SK-N-SH (cell line): ENCODE data around the gene IPO4. TPM values are rescaled to one million over a fixed set of nuclear protein-coding genes. Genes with fewer than 3 reads are reported as not detected.

ENCODE experiments used
- CTCF ChIA-PET: fragments of 300-600, 350-600 bp; formaldehyde crosslinking; extraction: SDS; loops from one replicate; lab custom pipeline; 2021; lab: Yijun Ruan, JAX
- POLR2A ChIA-PET: fragments of 350-600 bp; sonication (Branson Sonifier 250); formaldehyde crosslinking; extraction: SDS; loops from one replicate; lab custom pipeline; 2020; ENCODE audit warnings: antibody characterized with exemption, inconsistent platforms; lab: Yijun Ruan, JAX
- DNase-seq: peaks from one replicate; pipeline ENCODE4 v3.0.0; 2012
- H2AFZ ChIP-seq: fragments of 200-600 bp; sonication (generic); 2 replicates; pipeline ENCODE4 v1.8.1; 2016; ENCODE audit warnings: antibody characterized with exemption, mild to moderate bottlenecking, low read depth
- H3F3A ChIP-seq: fragments of 200-600 bp; sonication (generic); replicated peaks from 2 replicates; pipeline ENCODE3; 2016; ENCODE audit warnings: antibody characterized with exemption, mild to moderate bottlenecking; ENCODE audit not compliant: insufficient read depth
- H3K27ac ChIP-seq, 2 experiments: fragments of 200-500 bp in 1 of 2; fragments of 200-600 bp in 1 of 2; sonication (Bioruptor generic) in 1 of 2; sonication (generic), shearing (Covaris generic) in 1 of 2; 2 replicates each; pipeline versions ENCODE4 v1.5.1 to v1.6.1; 2014 to 2016; ENCODE audit warnings: low read depth in 2 of 2, inconsistent platforms in 1 of 2, low read length in 1 of 2, mild to moderate bottlenecking in 1 of 2, mixed read lengths in 1 of 2
- H3K27me3 ChIP-seq: fragments of 200-600 bp; sonication (generic), shearing (Covaris generic); 2 replicates; pipeline ENCODE4 v1.6.1; 2016; ENCODE audit warnings: mixed run types; ENCODE audit not compliant: insufficient read depth
- H3K36me3 ChIP-seq, 2 experiments: fragments of 200-500 bp in 1 of 2; fragments of 200-600 bp in 1 of 2; sonication (Bioruptor generic) in 1 of 2; sonication (generic) in 1 of 2; replicated peaks in 1 of 2; 2 replicates each; pipeline versions ENCODE3 to v1.5.1; 2014 to 2016; ENCODE audit warnings: low read length in 1 of 2, mild to moderate bottlenecking in 1 of 2; ENCODE audit not compliant: insufficient read depth in 2 of 2, control insufficient read depth in 1 of 2
- H3K4me1 ChIP-seq, 2 experiments: fragments of 200-500 bp in 1 of 2; fragments of 200-600 bp in 1 of 2; sonication (Bioruptor generic) in 1 of 2; sonication (generic), shearing (Covaris generic) in 1 of 2; 2 replicates each; pipeline versions ENCODE4 v1.5.1 to v1.6.1; 2014 to 2016; ENCODE audit warnings: low read depth in 1 of 2, low read length in 1 of 2, mixed run types in 1 of 2; ENCODE audit not compliant: insufficient read depth in 2 of 2, control insufficient read depth in 1 of 2
- H3K4me2 ChIP-seq: fragments of 200-600 bp; sonication (generic), shearing (Covaris generic); 2 replicates; pipeline ENCODE4 v1.6.1; 2017; ENCODE audit warnings: mixed run types
- H3K4me3 ChIP-seq, 2 experiments: fragments of 200-500 bp in 1 of 2; fragments of 200-600 bp in 1 of 2; sonication (Bioruptor generic) in 1 of 2; sonication (generic), shearing (Covaris generic) in 1 of 2; 2 replicates each; pipeline versions ENCODE4 v1.5.1 to v1.8.1; 2014 to 2016; ENCODE audit warnings: low read depth in 2 of 2, inconsistent platforms in 1 of 2, low read length in 1 of 2, mild to moderate bottlenecking in 1 of 2, mixed read lengths in 1 of 2, moderate library complexity in 1 of 2
- H3K79me2 ChIP-seq: fragments of 200-600 bp; sonication (generic); 2 replicates; pipeline ENCODE4 v1.8.1; 2017; ENCODE audit warnings: mild to moderate bottlenecking; ENCODE audit not compliant: insufficient read depth
- H3K9ac ChIP-seq: fragments of 200-600 bp; sonication (generic); 2 replicates; pipeline ENCODE4 v1.6.1; 2017; ENCODE audit warnings: mixed run types
- H3K9me2 ChIP-seq: fragments of 200-600 bp; sonication (generic); 2 replicates; pipeline ENCODE4 v1.6.1; 2017; ENCODE audit warnings: mixed run types
- H3K9me3 ChIP-seq: fragments of 200-600 bp; sonication (generic); 2 replicates; pipeline ENCODE4 v1.6.1; 2017; ENCODE audit warnings: mixed run types, mild to moderate bottlenecking, moderate library complexity
- H4K20me1 ChIP-seq: fragments of 200-600 bp; sonication (generic); 2 replicates; pipeline ENCODE4 v1.6.1; 2017; ENCODE audit warnings: mild to moderate bottlenecking, mixed run types; ENCODE audit not compliant: insufficient read depth
- FOXM1 ChIP-seq: IDR thresholded peaks from 2 replicates; pipeline ENCODE4 v1.4.0; 2012; ENCODE audit warnings: low read depth, mild to moderate bottlenecking
- RFX5 ChIP-seq: IDR thresholded peaks from 2 replicates; pipeline ENCODE4 v1.6.1; 2012; ENCODE audit warnings: mild to moderate bottlenecking, improper control_type of control experiment, low read length
- RXRA ChIP-seq: IDR thresholded peaks from 2 replicates; pipeline ENCODE4 v1.4.0; 2012; ENCODE audit warnings: low read depth, mild to moderate bottlenecking, borderline replicate concordance
- WGBS: methylation state at CpG from one replicate; pipeline ENCODE4 v1.1.6; 2017; ENCODE audit warnings: low lambda C conversion rate; 5-methylcytosine and 5-hydroxymethylcytosine counted together
- polyA plus RNA-seq, 3 experiments: library from polyadenylated mRNA; depleted of rRNA; stranded (reverse); fragments of >200 nt; gene quantifications; 2 replicates each; pipeline ENCODE4 v1.2.3, GENCODE V29; 2012
- TF ChIP-seq, protein P1 (sequence below): fragments of 200-600 bp; sonication (generic); IDR thresholded peaks from 2 replicates; pipeline ENCODE4 v1.6.1; 2017; ENCODE audit warnings: antibody characterized with exemption, mild to moderate bottlenecking, moderate library complexity
- TF ChIP-seq, protein P2 (sequence below): IDR thresholded peaks from 2 replicates; pipeline ENCODE4; 2012
- TF ChIP-seq, protein P3 (sequence below): IDR thresholded peaks from 2 replicates; pipeline ENCODE4 v1.4.0; 2012; ENCODE audit warnings: low read depth
- TF ChIP-seq, protein P4 (sequence below): fragments of 150-350 bp; IDR thresholded peaks from 2 replicates; pipeline ENCODE4 v1.6.1; 2017; ENCODE audit warnings: antibody characterized with exemption, low read length, low read depth, borderline replicate concordance
- TF ChIP-seq, protein P5 (sequence below): fragments of 150-350 bp; IDR thresholded peaks from 2 replicates; pipeline ENCODE4 v1.6.1; 2016; ENCODE audit warnings: mild to moderate bottlenecking, low read depth, low read length

The IPO4 gene
- polyA plus RNA-seq, 1 of the 3 experiments (the other 2 are of a cell fraction) = 61.3 TPM

DNA sequence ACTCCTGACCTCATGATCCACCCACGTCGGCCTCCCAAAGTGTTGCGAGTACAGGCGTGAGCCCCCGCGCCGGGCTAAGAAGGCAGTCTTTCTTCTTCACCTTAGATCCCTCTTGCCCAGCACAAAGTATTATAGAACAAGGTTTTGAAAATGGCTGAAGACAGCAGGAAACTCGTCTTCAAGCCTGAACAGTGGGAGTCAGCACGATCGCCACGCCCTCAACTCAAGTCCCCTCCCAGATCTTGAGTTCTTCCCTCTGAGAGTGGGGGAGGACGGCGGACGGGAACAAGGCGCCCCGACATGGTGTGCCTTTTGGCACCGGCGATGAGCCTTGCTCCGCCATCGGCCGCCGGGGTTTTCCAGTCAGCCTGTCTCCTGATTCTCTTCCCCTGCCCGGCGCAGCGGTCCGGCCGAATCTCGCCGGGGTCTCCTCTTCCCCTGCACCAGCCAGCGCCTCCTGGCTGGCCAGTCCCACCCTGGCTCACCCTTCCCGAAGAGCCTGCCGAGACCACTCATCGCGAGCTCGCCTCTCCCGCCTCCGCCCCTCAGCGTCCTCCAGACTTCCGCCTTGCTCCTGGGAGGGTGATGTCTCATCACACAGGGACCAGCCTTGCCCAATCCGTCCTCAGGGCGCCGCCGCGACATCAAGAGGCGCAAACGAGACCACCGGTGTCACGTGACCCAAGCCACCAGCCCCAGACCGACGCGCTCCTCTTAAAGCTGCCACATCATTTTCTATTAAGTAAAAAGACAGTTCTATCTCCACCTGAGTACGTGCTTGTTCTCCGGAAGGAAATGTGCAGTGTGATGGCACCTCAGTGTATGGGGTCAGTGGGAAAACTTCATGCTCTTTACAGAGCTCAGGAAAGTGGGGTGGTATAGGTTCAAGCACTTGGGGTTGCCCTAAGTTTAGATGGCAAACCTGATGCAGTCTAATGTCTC lies 24.6 kb upstream of the IPO4 start, which contains the start of gene CHMP4A (continued):
- TF ChIP-seq, protein P1, sequence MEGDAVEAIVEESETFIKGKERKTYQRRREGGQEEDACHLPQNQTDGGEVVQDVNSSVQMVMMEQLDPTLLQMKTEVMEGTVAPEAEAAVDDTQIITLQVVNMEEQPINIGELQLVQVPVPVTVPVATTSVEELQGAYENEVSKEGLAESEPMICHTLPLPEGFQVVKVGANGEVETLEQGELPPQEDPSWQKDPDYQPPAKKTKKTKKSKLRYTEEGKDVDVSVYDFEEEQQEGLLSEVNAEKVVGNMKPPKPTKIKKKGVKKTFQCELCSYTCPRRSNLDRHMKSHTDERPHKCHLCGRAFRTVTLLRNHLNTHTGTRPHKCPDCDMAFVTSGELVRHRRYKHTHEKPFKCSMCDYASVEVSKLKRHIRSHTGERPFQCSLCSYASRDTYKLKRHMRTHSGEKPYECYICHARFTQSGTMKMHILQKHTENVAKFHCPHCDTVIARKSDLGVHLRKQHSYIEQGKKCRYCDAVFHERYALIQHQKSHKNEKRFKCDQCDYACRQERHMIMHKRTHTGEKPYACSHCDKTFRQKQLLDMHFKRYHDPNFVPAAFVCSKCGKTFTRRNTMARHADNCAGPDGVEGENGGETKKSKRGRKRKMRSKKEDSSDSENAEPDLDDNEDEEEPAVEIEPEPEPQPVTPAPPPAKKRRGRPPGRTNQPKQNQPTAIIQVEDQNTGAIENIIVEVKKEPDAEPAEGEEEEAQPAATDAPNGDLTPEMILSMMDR = peak; percentile 25; the same call in 1 of the 2 replicates
- TF ChIP-seq, protein P2, sequence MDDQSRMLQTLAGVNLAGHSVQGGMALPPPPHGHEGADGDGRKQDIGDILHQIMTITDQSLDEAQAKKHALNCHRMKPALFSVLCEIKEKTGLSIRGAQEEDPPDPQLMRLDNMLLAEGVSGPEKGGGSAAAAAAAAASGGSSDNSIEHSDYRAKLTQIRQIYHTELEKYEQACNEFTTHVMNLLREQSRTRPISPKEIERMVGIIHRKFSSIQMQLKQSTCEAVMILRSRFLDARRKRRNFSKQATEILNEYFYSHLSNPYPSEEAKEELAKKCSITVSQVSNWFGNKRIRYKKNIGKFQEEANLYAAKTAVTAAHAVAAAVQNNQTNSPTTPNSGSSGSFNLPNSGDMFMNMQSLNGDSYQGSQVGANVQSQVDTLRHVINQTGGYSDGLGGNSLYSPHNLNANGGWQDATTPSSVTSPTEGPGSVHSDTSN = peak; percentile 53
- TF ChIP-seq RFX5 (0 out of 2 replicates have a peak, but pooled peaks have one; percentile 32), RXRA (no peak)

DNA sequence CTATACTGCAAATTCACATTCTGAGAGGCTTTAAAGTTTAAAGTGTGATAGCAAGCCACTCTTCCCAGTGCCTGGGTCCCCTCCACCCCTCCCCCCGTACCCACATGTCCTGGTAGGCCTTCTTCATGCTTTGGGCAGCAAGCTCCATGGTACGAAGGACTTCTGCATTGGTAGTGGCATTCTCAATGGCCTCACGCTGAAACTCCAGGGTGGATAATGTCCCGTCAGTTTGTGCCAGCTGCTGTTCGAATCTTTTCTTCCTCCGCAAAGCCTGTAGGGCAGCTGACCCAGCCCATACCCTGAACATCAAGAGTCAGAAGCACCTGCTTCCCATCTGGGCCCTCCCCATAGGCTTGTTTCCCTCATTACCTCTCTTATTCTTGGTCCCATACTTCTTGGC lies 22.7 kb upstream of the IPO4 start:
- Histone ChIP-seq H4K20me1 (no peaks in the 10 kb centered on the region), H2AFZ (no peak overlapping the region), H3K36me3 (peaks cover 30 to 51% of the 10 kb centered on the region in 2 experiments), H3K4me1 (peaks cover 9 to 17% of the 10 kb centered on the region in 2 experiments; a peak in 3 of 4 replicates), H3K27me3 (no peaks in the 10 kb centered on the region), H3K4me3 (no peak overlapping the region), H3K9ac (no peak overlapping the region), H3K9me3 (no peaks in the 10 kb centered on the region), H3K9me2 (no peaks in the 10 kb centered on the region), H3K27ac (no peak overlapping the region), H3K4me2 (no peak overlapping the region), H3F3A (peaks cover 21% of the 10 kb centered on the region), H3K79me2 (peaks cover 36% of the 10 kb centered on the region)
- TF ChIP-seq, protein P3, sequence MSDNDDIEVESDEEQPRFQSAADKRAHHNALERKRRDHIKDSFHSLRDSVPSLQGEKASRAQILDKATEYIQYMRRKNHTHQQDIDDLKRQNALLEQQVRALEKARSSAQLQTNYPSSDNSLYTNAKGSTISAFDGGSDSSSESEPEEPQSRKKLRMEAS = no peak
- TF ChIP-seq, protein P4, sequence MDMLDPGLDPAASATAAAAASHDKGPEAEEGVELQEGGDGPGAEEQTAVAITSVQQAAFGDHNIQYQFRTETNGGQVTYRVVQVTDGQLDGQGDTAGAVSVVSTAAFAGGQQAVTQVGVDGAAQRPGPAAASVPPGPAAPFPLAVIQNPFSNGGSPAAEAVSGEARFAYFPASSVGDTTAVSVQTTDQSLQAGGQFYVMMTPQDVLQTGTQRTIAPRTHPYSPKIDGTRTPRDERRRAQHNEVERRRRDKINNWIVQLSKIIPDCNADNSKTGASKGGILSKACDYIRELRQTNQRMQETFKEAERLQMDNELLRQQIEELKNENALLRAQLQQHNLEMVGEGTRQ = no peak
- TF ChIP-seq FOXM1 = no peak
- TF ChIP-seq, protein P5, sequence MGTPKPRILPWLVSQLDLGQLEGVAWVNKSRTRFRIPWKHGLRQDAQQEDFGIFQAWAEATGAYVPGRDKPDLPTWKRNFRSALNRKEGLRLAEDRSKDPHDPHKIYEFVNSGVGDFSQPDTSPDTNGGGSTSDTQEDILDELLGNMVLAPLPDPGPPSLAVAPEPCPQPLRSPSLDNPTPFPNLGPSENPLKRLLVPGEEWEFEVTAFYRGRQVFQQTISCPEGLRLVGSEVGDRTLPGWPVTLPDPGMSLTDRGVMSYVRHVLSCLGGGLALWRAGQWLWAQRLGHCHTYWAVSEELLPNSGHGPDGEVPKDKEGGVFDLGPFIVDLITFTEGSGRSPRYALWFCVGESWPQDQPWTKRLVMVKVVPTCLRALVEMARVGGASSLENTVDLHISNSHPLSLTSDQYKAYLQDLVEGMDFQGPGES = no peak
- ChIA-PET POLR2A (no interaction called here), CTCF (interaction anchor here (1.3 to 1.5 kb wide), 2 partner anchors 129 to 225 kb away, joined by 3 to 4 read pairs; no protein-coding TSS in a partner anchor)
- DNase-seq = no peak
- WGBS = 100% methylated on average over 5 of the region's 6 CpGs
